IMR-90 (cell line): ENCODE results near the gene TRIP6. TPM values are rescaled to one million over a fixed set of nuclear protein-coding genes. Genes with fewer than 3 reads are reported as not detected.

Experiments used
- ATAC-seq: fragments of 200-7000 bp; cut with Tn5 transposase; 2 replicates; pipeline ENCODE4 v1.9.1; 2020; ENCODE audit warnings: low read depth, mild to moderate bottlenecking, moderate library complexity
- BruUV-seq: library from RNA; stranded (reverse); fragments of 400-500 nt; replicated peaks from 2 replicates; lab custom pipeline; 2021; lab: Mats Ljungman, UMichigan
- CTCF ChIA-PET: fragments of 300-600 bp; formaldehyde crosslinking; extraction: SDS; loops from one replicate; lab custom pipeline; 2021; ENCODE audit warnings: antibody characterized with exemption; lab: Yijun Ruan, JAX
- POLR2A ChIA-PET: fragments of 300-600 bp; sonication (Branson Sonifier 250); formaldehyde crosslinking; loops from one replicate; lab custom pipeline; 2022; ENCODE audit warnings: antibody characterized with exemption; ENCODE audit not compliant: unreplicated experiment; lab: Charles Lee
- DNase-seq: peaks from one replicate; pipeline ENCODE4 v3.0.0; 2013
- H2AFZ ChIP-seq: replicated peaks from 2 replicates; pipeline ENCODE3; 2013; ENCODE audit warnings: low read length, mild to moderate bottlenecking; ENCODE audit not compliant: poor library complexity
- H2AK5ac ChIP-seq: 2 replicates; pipeline ENCODE4 v1.6.1; 2013; ENCODE audit warnings: low read depth, low read length, inconsistent platforms
- H2AK9ac ChIP-seq: replicated peaks from 2 replicates; pipeline ENCODE3; 2013; ENCODE audit warnings: mild to moderate bottlenecking, low read depth, low read length, moderate library complexity; ENCODE audit not compliant: poor library complexity
- H2BK120ac ChIP-seq: 2 replicates; pipeline ENCODE4 v1.6.1; 2013; ENCODE audit warnings: low read depth, low read length, inconsistent platforms
- H2BK15ac ChIP-seq: 3 replicates; pipeline ENCODE4 v1.6.1; 2013; ENCODE audit warnings: low read depth, low read length, inconsistent platforms
- H2BK20ac ChIP-seq: 2 replicates; pipeline ENCODE4 v1.6.1; 2013; ENCODE audit warnings: low read depth, mild to moderate bottlenecking, inconsistent platforms, low read length, moderate library complexity
- H2BK5ac ChIP-seq: 2 replicates; pipeline ENCODE4 v1.6.1; 2013; ENCODE audit warnings: mild to moderate bottlenecking, low read depth, low read length, inconsistent platforms; ENCODE audit not compliant: poor library complexity, severe bottlenecking
- H3K14ac ChIP-seq: replicated peaks from 2 replicates; pipeline ENCODE4 v1.6.1; 2013; ENCODE audit warnings: low read depth, low read length, inconsistent platforms
- H3K18ac ChIP-seq: 2 replicates; pipeline ENCODE4 v1.6.1; 2013; ENCODE audit warnings: low read depth, low read length, control low read depth
- H3K23ac ChIP-seq: 2 replicates; pipeline ENCODE4 v1.6.1; 2013; ENCODE audit warnings: low read depth, low read length, inconsistent platforms
- H3K27ac ChIP-seq: 2 replicates; pipeline ENCODE4 v1.5.1; 2013; ENCODE audit warnings: mild to moderate bottlenecking, control low read depth, low read length; ENCODE audit not compliant: insufficient read depth
- H3K27me3 ChIP-seq: 2 replicates; pipeline ENCODE4 v1.6.1; 2013; ENCODE audit warnings: low read length; ENCODE audit not compliant: control insufficient read depth, insufficient read depth
- H3K36me3 ChIP-seq: 2 replicates; pipeline ENCODE4 v1.6.1; 2013; ENCODE audit warnings: low read length, mixed read lengths; ENCODE audit not compliant: control insufficient read depth, insufficient read depth
- H3K4ac ChIP-seq: 2 replicates; pipeline ENCODE4 v1.6.1; 2013; ENCODE audit warnings: low read depth, low read length, inconsistent platforms
- H3K4me1 ChIP-seq: 2 replicates; pipeline ENCODE4 v1.6.1; 2013; ENCODE audit warnings: low read length, mixed read lengths; ENCODE audit not compliant: control insufficient read depth, insufficient read depth
- H3K4me2 ChIP-seq: 2 replicates; pipeline ENCODE4 v1.6.1; 2013; ENCODE audit warnings: low read depth, mild to moderate bottlenecking, control low read depth, low read length, moderate library complexity
- H3K4me3 ChIP-seq: 2 replicates; pipeline ENCODE4 v1.5.1; 2013; ENCODE audit warnings: low read depth, mild to moderate bottlenecking, control low read depth, low read length, moderate library complexity; ENCODE audit not compliant: insufficient read depth
- H3K56ac ChIP-seq: 2 replicates; pipeline ENCODE4 v1.6.1; 2013; ENCODE audit warnings: low read length, inconsistent platforms; ENCODE audit not compliant: insufficient read depth; ENCODE audit errors: extremely low read depth
- H3K79me1 ChIP-seq, 2 experiments: 2 replicates each; pipeline ENCODE4 v1.6.1; 2013; ENCODE audit warnings: low read length in 2 of 2, inconsistent platforms in 1 of 2, low read depth in 1 of 2
- H3K9ac ChIP-seq: 2 replicates; pipeline ENCODE4 v1.6.1; 2013; ENCODE audit warnings: low read depth, low read length, control low read depth
- H3K9me1 ChIP-seq: 2 replicates; pipeline ENCODE4 v1.6.1; 2013; ENCODE audit warnings: low read length, inconsistent platforms; ENCODE audit not compliant: insufficient read depth
- H3K9me3 ChIP-seq: 2 replicates; pipeline ENCODE4 v1.6.1; 2013; ENCODE audit warnings: low read length; ENCODE audit not compliant: control insufficient read depth, insufficient read depth
- H4K20me1 ChIP-seq: 2 replicates; pipeline ENCODE4 v1.6.1; 2013; ENCODE audit warnings: low read length, inconsistent platforms; ENCODE audit not compliant: insufficient read depth
- H4K5ac ChIP-seq: 2 replicates; pipeline ENCODE4 v1.6.1; 2013; ENCODE audit warnings: mild to moderate bottlenecking, low read depth, low read length, control low read depth
- H4K8ac ChIP-seq, 2 experiments: 2 replicates each; pipeline ENCODE4 v1.6.1; 2013; ENCODE audit warnings: low read depth in 2 of 2, low read length in 2 of 2, control low read depth in 1 of 2, inconsistent platforms in 1 of 2
- H4K91ac ChIP-seq: 2 replicates; pipeline ENCODE4 v1.6.1; 2013; ENCODE audit warnings: low read depth, low read length, inconsistent platforms; ENCODE audit not compliant: insufficient read depth
- BHLHE40 ChIP-seq: fragments of 150-350 bp; IDR thresholded peaks from 2 replicates; pipeline ENCODE4 v1.6.1; 2016; ENCODE audit warnings: mild to moderate bottlenecking, low read depth, low read length
- CEBPB ChIP-seq: IDR thresholded peaks from 2 replicates; pipeline ENCODE4 v1.6.1; 2012; ENCODE audit warnings: low read depth, low read length, improper control_type of control experiment
- CHD1 ChIP-seq: IDR thresholded peaks from 2 replicates; pipeline ENCODE4 v1.6.1; 2012; ENCODE audit warnings: low read depth, low read length, improper control_type of control experiment
- FOS ChIP-seq: fragments of 150-350 bp; IDR thresholded peaks from 2 replicates; pipeline ENCODE4 v1.6.1; 2016; ENCODE audit warnings: low read depth, low read length
- MAZ ChIP-seq: IDR thresholded peaks from 2 replicates; pipeline ENCODE4 v1.6.1; 2012; ENCODE audit warnings: low read depth, mild to moderate bottlenecking, low read length, improper control_type of control experiment, moderate library complexity, borderline replicate concordance
- MXI1 ChIP-seq: IDR thresholded peaks from 2 replicates; pipeline ENCODE4 v1.6.1; 2012; ENCODE audit warnings: low read depth, mild to moderate bottlenecking, low read length, moderate library complexity, borderline replicate concordance
- NFE2L2 ChIP-seq: fragments of 150-350 bp; IDR thresholded peaks from 2 replicates; pipeline ENCODE4 v1.6.1; 2016; ENCODE audit warnings: low read depth, mild to moderate bottlenecking, low read length
- POLR2A ChIP-seq: IDR thresholded peaks from 2 replicates; pipeline ENCODE4 v1.6.1; 2012; ENCODE audit warnings: mild to moderate bottlenecking, low read depth, low read length
- RAD21 ChIP-seq: IDR thresholded peaks from 2 replicates; pipeline ENCODE4 v1.6.1; 2012; ENCODE audit warnings: low read length, improper control_type of control experiment
- RCOR1 ChIP-seq: IDR thresholded peaks from 2 replicates; pipeline ENCODE4 v1.6.1; 2012; ENCODE audit warnings: mild to moderate bottlenecking, low read length, improper control_type of control experiment; ENCODE audit not compliant: insufficient replicate concordance
- RFX5 ChIP-seq: IDR thresholded peaks from 2 replicates; pipeline ENCODE4 v1.8.0; 2012; ENCODE audit warnings: low read depth, mild to moderate bottlenecking, low read length, moderate library complexity
- USF2 ChIP-seq: fragments of 150-350 bp; IDR thresholded peaks from 2 replicates; pipeline ENCODE4 v1.6.1; 2017; ENCODE audit warnings: mild to moderate bottlenecking, antibody characterized with exemption, low read length, low read depth
- WGBS, 2 experiments: methylation state at CpG; one replicate each; pipeline versions ENCODE4 v1.1.5 to v1.1.7; 2013; ENCODE audit warnings: missing lambda C conversion rate in 2 of 2; ENCODE audit not compliant: insufficient read length in 1 of 2; ENCODE audit errors: extremely low coverage in 2 of 2; 5-methylcytosine and 5-hydroxymethylcytosine counted together
- dilution Hi-C: fragments of 300-500 bp; cut with HindIII; formaldehyde crosslinking; loops from one replicate; pipeline ENCODE4 v1.14.3; 2018; ENCODE audit warnings: low sequenced_read_pairs; ENCODE audit not compliant: unreplicated experiment
- in situ Hi-C: fragments of 300-500 bp; cut with MboI; formaldehyde crosslinking; loops from 3 replicates; pipeline ENCODE4 v1.14.3; 2019; ENCODE audit warnings: low sequenced_read_pairs, inconsistent platforms, mixed read lengths
- intact Hi-C: fragments of 100-400 bp; cut with micrococcal nuclease; formaldehyde crosslinking; loops from 2 replicates; pipeline ENCODE4 v1.10.0; 2022
- polyA plus RNA-seq, 3 experiments: library from polyadenylated mRNA; depleted of rRNA; stranded (reverse); fragments of >200 nt; gene quantifications; 2 replicates each; pipeline ENCODE4 v1.2.3, GENCODE V29; 2012; ENCODE audit warnings: low replicate concordance in 1 of 3
- total RNA-seq: library from RNA; depleted of rRNA; stranded (reverse); fragments of >200 nt; gene quantifications from 2 replicates; pipeline ENCODE4 v1.2.3, GENCODE V29; 2012
- TF ChIP-seq, protein P1 (sequence below): conservative IDR thresholded peaks from 2 replicates; pipeline ENCODE4 v1.5.1; 2012; ENCODE audit warnings: mild to moderate bottlenecking, low read depth, low read length, improper control_type of control experiment
- TF ChIP-seq, protein P2 (sequence below): fragments of 150-350 bp; IDR thresholded peaks from 2 replicates; pipeline ENCODE4 v1.6.1; 2016; ENCODE audit warnings: low read depth, mild to moderate bottlenecking, low read length, moderate library complexity, borderline replicate concordance

The TRIP6 gene
- total and polyA plus RNA-seq, 2 of the 4 experiments (the other 2 are of a cell fraction) = 36.4 to 72.3 TPM

DNA sequence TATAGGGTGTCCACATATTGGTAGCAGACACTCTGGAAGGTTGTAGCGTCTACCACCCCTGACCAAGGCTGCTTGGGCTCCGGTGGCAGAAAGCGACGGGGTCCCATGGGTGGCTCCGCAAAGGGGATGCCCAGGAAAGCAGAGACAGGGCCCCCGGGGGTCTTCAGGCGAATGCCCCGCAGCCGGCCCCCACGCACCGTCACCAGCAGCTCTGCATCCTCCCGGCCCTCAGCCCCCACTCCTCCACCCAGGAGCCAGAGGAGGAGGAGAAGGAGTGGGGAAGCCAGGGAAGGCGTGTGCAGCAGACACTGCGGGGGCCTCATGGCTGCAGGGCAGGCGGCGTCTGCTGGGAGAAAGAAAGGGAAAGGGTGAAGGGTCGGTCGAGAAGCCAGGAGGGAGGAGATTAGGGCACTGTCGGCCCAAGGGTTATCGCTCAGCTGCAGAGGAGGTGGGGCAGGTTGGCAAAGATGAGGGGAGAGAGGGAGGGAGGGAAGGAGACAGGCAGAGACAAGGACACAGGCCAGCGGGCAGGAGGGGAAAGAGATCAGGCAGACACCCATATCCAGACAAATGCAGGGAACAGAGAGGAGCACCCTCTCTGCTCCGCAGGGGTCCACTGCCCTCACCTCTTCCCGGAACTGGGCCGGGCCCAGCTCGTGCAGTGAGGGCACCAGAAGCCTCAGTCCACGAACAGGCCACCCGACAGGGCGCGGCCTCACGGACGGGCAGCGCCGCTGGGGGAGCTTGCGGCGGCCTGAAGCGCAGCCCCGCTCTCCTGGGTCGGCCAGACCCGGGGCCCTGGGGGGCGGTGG, 26.9 kb downstream of the TRIP6 start:
- Histone ChIP-seq H3K18ac (no peak overlapping the region), H3K14ac (no peak overlapping the region), H2AK9ac (peak overlapping the region; percentile 72), H3K4me2 (no peak overlapping the region), H3K9me1 (peaks cover 3% of the 10 kb centered on the region; the same call in 1 of the 2 replicates), H4K91ac (no peak overlapping the region), H3K36me3 (no peaks in the 10 kb centered on the region), H3K27ac (no peak overlapping the region), H3K4me1 (peaks cover 6% of the 10 kb centered on the region), H3K4me3 (no peak overlapping the region), H3K79me1 (no peaks in the 10 kb centered on the region), H3K27me3 (peaks cover 32% of the 10 kb centered on the region), H2BK20ac (no peak overlapping the region), H2AFZ (no peak overlapping the region), H2BK5ac (no peak overlapping the region), H2AK5ac (0 out of 2 replicates have a peak overlapping the region, but pooled peaks have one; percentile 7), H3K4ac (no peak overlapping the region), H3K9me3 (peaks cover 2% of the 10 kb centered on the region; the same call in 1 of the 2 replicates), H2BK120ac (no peak overlapping the region), H2BK15ac (no peak overlapping the region), H4K5ac (no peak overlapping the region), H3K56ac (no peak overlapping the region), H3K9ac (no peak overlapping the region), H3K23ac (no peak overlapping the region), H4K8ac (no peak overlapping the region), H4K20me1 (peaks cover 4% of the 10 kb centered on the region; the same call in 1 of the 2 replicates)
- dilution Hi-C loops (no loop called here), in situ Hi-C loops (loop anchor here (5.0 to 10.0 kb wide), 2 partner anchors 163 to 391 kb away; no protein-coding TSS in a partner anchor), intact Hi-C loops (loop anchor here (1.0 kb wide), 1 partner anchor 350 kb away; no protein-coding TSS in a partner anchor)
- BruUV-seq = no TSS peak
- DNase-seq (no peak), ATAC-seq (no peak)
- 75% methylated on average over 9 of the region's 40 CpGs; no CpG with 5 or more reads in 1 of the 2 experiments for WGBS, 2 experiments
- ChIA-PET CTCF (interaction anchor here (1.2 kb wide), 1 partner anchor 188 kb away, joined by 4 read pairs; the partner anchor contains the start of gene POP7), POLR2A (no interaction called here)
- TF ChIP-seq RFX5 (no peak), MAZ (no peak), POLR2A (no peak), MXI1 (no peak), FOS (no peak), BHLHE40 (no peak), USF2 (no peak), CHD1 (no peak), NFE2L2 (no peak), RAD21 (no peak), RCOR1 (no peak), CEBPB (no peak)
- TF ChIP-seq, protein P1, sequence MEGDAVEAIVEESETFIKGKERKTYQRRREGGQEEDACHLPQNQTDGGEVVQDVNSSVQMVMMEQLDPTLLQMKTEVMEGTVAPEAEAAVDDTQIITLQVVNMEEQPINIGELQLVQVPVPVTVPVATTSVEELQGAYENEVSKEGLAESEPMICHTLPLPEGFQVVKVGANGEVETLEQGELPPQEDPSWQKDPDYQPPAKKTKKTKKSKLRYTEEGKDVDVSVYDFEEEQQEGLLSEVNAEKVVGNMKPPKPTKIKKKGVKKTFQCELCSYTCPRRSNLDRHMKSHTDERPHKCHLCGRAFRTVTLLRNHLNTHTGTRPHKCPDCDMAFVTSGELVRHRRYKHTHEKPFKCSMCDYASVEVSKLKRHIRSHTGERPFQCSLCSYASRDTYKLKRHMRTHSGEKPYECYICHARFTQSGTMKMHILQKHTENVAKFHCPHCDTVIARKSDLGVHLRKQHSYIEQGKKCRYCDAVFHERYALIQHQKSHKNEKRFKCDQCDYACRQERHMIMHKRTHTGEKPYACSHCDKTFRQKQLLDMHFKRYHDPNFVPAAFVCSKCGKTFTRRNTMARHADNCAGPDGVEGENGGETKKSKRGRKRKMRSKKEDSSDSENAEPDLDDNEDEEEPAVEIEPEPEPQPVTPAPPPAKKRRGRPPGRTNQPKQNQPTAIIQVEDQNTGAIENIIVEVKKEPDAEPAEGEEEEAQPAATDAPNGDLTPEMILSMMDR = no peak
- TF ChIP-seq, protein P2, sequence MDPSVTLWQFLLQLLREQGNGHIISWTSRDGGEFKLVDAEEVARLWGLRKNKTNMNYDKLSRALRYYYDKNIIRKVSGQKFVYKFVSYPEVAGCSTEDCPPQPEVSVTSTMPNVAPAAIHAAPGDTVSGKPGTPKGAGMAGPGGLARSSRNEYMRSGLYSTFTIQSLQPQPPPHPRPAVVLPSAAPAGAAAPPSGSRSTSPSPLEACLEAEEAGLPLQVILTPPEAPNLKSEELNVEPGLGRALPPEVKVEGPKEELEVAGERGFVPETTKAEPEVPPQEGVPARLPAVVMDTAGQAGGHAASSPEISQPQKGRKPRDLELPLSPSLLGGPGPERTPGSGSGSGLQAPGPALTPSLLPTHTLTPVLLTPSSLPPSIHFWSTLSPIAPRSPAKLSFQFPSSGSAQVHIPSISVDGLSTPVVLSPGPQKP = no peak
